Measurements from ENCODE around the gene ASB15. TPM values are rescaled to one million over a fixed set of nuclear protein-coding genes. Genes with fewer than 3 reads are reported as not detected.

The ASB15 gene
- total RNA-seq, 1 experiment from 2014 or later, result not detected

GRCh38 chr7:123616223-123616622 lies 14.6 kb downstream of the ASB15 start:
- DNase-seq (ENCODE audit: low read depth, low spot score) (no peak), ATAC-seq (no peak)
- Histone ChIP-seq H3K4me1 (ENCODE audit: control insufficient read depth, insufficient read depth, low read length) (no peaks in the 10 kb centered on the region), H3K36me3 (ENCODE audit: control insufficient read depth, insufficient read depth, low read length) (no peaks in the 10 kb centered on the region), H3K27ac (ENCODE audit: low read length) (no peak overlapping the region), H3K4me3 (ENCODE audit: low read depth in 2 of 2, low read length in 2 of 2) (no peak overlapping the region), H3K27me3 (ENCODE audit: control insufficient read depth, insufficient read depth, low read length) (no peaks in the 10 kb centered on the region; the same call in 1 of the 2 replicates), H3K9me3 (ENCODE audit: control insufficient read depth, insufficient read depth, low read depth, low read length) (no peaks in the 10 kb centered on the region)
- ChIA-PET CTCF (no interaction called here), POLR2A (no interaction called here)
- in situ Hi-C loops (cut with HindIII; ENCODE audit: low pct_unique_long_range_greater_than_20kb, low sequenced_read_pairs), result no loop called here
- intact Hi-C loops (cut with micrococcal nuclease; ENCODE audit: unreplicated experiment), result no loop called here
- TF ChIP-seq SIN3A (IDR thresholded peaks at IDR 0.05; ENCODE audit: borderline replicate concordance, insufficient read depth, low read depth, low read length), result no peak
- TF ChIP-seq REST (IDR thresholded peaks at IDR 0.05; ENCODE audit: insufficient read depth in 1 of 2, low read depth in 2 of 2, low read length in 1 of 2), result no peak
- TF ChIP-seq POLR2AphosphoS5 (IDR thresholded peaks at IDR 0.05; ENCODE audit: low read depth, low read length), result no peak
- TF ChIP-seq CTCF (IDR thresholded peaks at IDR 0.05), result no peak
- no peak for TF ChIP-seq TCF7L2 (IDR thresholded peaks at IDR 0.05; ENCODE audit: low read depth, low read length)
- no TSS peak for BruUV-seq (replicated peaks)

GRCh38 chr7:123621707-123622106 lies 20.1 kb downstream of the ASB15 start:
- DNase-seq (ENCODE audit: low read depth, low spot score) (no peak), ATAC-seq (no peak)
- intact Hi-C loops (cut with micrococcal nuclease; ENCODE audit: unreplicated experiment), result no loop called here
- Histone ChIP-seq H3K4me3 (ENCODE audit: low read depth in 2 of 2, low read length in 2 of 2) (no peak overlapping the region), H3K36me3 (ENCODE audit: control insufficient read depth, insufficient read depth, low read length) (no peaks in the 10 kb centered on the region), H3K27me3 (ENCODE audit: control insufficient read depth, insufficient read depth, low read length) (no peaks in the 10 kb centered on the region), H3K9me3 (ENCODE audit: control insufficient read depth, insufficient read depth, low read depth, low read length) (no peaks in the 10 kb centered on the region), H3K27ac (ENCODE audit: low read length) (no peak overlapping the region), H3K4me1 (ENCODE audit: control insufficient read depth, insufficient read depth, low read length) (no peaks in the 10 kb centered on the region)
- in situ Hi-C loops (cut with HindIII; ENCODE audit: low pct_unique_long_range_greater_than_20kb, low sequenced_read_pairs), result no loop called here
- no TSS peak for BruUV-seq (replicated peaks)
- CTCF ChIA-PET, result no interaction called here
- TF ChIP-seq REST (IDR thresholded peaks at IDR 0.05; ENCODE audit: insufficient read depth in 1 of 2, low read depth in 2 of 2, low read length in 1 of 2) (no peak), CTCF (IDR thresholded peaks at IDR 0.05) (no peak), TCF7L2 (IDR thresholded peaks at IDR 0.05; ENCODE audit: low read depth, low read length) (no peak), POLR2AphosphoS5 (IDR thresholded peaks at IDR 0.05; ENCODE audit: low read depth, low read length) (no peak), SIN3A (IDR thresholded peaks at IDR 0.05; ENCODE audit: borderline replicate concordance, insufficient read depth, low read depth, low read length) (no peak)
- POLR2A ChIA-PET, result no interaction called here

All from Panc1 (cell line).